ENCODE results near the gene TEX13D. TPM values are rescaled to one million over a fixed set of nuclear protein-coding genes. Genes with fewer than 3 reads are reported as not detected.

The TEX13D gene
- total and polyA plus RNA-seq, 9 of the 15 experiments (the other 6 are each of a cell fraction or from before 2014, with no cell fraction given) = 0.06 TPM; not detected in 8

DNA sequence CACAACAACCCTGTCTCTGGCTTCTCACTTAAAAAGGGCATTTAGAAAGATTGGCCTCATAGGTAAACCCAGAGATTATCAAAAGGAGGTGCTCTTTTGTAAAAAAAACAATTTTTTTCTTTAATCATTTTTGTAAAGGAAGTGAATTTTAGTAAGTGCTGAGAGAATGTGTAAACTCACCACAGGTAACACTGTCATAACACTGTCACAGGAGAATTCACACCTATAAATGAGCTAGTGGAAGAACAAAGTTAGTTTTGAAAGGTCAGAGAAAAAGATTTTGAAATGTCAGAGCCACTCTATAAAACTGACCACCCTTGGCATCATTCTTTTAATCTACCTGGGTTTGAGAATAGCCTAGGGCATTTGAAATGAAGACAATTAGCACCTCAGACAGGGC lies 10.6 kb downstream of the TEX13D start:
- peaks cover 14 to 31% of the 10 kb centered on the region in 2 experiments; a peak in 4 of 5 replicates for H3K4me1 ChIP-seq (replicated peaks in 1 of 2; ENCODE audit: control insufficient read depth in 2 of 2, insufficient read depth in 2 of 2, low read length in 2 of 2)
- H3K36me3 ChIP-seq (ENCODE audit: control insufficient read depth, insufficient read depth, low read length) = no peaks in the 10 kb centered on the region
- no peak for ATAC-seq
- H3K79me2 ChIP-seq (ENCODE audit: control insufficient read depth, insufficient read depth, low read length) = no peaks in the 10 kb centered on the region
- H3K27me3 ChIP-seq (ENCODE audit: control insufficient read depth in 2 of 2, insufficient read depth in 2 of 2, low read length in 2 of 2) = no peaks in the 10 kb centered on the region
- no TSS peak for BruUV-seq (replicated peaks)
- H3K4me3 ChIP-seq = no peak overlapping the region
- CTCF ChIA-PET (ENCODE audit: low intra/inter-chr PET ratio) = no interaction called here
- DNase-seq (ENCODE audit: extremely low read depth in 1 of 4, low spot score in 3 of 4) = no peak
- no peaks in the 10 kb centered on the region for H3K9me1 ChIP-seq (ENCODE audit: control insufficient read depth, insufficient read depth, low read length)
- no peaks in the 10 kb centered on the region for H4K20me1 ChIP-seq (replicated peaks; ENCODE audit: control insufficient read depth, insufficient read depth, low read length)
- intact Hi-C loops (cut with micrococcal nuclease) (no loop called here), in situ Hi-C loops (cut with MboI) (no loop called here)
- H3K4me2 ChIP-seq (ENCODE audit: insufficient read depth, low read length) = no peak overlapping the region
- no peaks in the 10 kb centered on the region for H3K9me3 ChIP-seq (replicated peaks; ENCODE audit: control insufficient read depth, insufficient read depth, low read depth, low read length)
- no peak overlapping the region for H3K27ac ChIP-seq (ENCODE audit: extremely low read depth, low read depth, low read length)
- POLR2A ChIA-PET = interaction anchor here (0.6 kb wide), 1 partner anchor 12 kb away, joined by 3 read pairs; no protein-coding TSS in a partner anchor
- TF ChIP-seq JUNB (CRISPR knock-in tag; conservative IDR thresholded peaks at IDR 0.05) (no peak), NRF1 (conservative IDR thresholded peaks at IDR 0.05 in 1 of 2, IDR thresholded peaks at IDR 0.05 in 1 of 2) (no peak), ZNF253 (CRISPR knock-in tag; conservative IDR thresholded peaks at IDR 0.05) (no peak), ETV6 (IDR thresholded peaks at IDR 0.05; ENCODE audit: borderline replicate concordance in 1 of 2, low read depth in 2 of 2, low read length in 1 of 2) (no peak), ETV6 (CRISPR knock-in tag; IDR thresholded peaks at IDR 0.05; ENCODE audit: borderline replicate concordance) (no peak)
- TF ChIP-seq, protein P1, sequence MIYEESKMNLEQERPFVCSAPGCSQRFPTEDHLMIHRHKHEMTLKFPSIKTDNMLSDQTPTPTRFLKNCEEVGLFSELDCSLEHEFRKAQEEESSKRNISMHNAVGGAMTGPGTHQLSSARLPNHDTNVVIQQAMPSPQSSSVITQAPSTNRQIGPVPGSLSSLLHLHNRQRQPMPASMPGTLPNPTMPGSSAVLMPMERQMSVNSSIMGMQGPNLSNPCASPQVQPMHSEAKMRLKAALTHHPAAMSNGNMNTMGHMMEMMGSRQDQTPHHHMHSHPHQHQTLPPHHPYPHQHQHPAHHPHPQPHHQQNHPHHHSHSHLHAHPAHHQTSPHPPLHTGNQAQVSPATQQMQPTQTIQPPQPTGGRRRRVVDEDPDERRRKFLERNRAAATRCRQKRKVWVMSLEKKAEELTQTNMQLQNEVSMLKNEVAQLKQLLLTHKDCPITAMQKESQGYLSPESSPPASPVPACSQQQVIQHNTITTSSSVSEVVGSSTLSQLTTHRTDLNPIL (CRISPR knock-in tag; IDR thresholded peaks at IDR 0.05) = no peak
- TF ChIP-seq, protein P2, sequence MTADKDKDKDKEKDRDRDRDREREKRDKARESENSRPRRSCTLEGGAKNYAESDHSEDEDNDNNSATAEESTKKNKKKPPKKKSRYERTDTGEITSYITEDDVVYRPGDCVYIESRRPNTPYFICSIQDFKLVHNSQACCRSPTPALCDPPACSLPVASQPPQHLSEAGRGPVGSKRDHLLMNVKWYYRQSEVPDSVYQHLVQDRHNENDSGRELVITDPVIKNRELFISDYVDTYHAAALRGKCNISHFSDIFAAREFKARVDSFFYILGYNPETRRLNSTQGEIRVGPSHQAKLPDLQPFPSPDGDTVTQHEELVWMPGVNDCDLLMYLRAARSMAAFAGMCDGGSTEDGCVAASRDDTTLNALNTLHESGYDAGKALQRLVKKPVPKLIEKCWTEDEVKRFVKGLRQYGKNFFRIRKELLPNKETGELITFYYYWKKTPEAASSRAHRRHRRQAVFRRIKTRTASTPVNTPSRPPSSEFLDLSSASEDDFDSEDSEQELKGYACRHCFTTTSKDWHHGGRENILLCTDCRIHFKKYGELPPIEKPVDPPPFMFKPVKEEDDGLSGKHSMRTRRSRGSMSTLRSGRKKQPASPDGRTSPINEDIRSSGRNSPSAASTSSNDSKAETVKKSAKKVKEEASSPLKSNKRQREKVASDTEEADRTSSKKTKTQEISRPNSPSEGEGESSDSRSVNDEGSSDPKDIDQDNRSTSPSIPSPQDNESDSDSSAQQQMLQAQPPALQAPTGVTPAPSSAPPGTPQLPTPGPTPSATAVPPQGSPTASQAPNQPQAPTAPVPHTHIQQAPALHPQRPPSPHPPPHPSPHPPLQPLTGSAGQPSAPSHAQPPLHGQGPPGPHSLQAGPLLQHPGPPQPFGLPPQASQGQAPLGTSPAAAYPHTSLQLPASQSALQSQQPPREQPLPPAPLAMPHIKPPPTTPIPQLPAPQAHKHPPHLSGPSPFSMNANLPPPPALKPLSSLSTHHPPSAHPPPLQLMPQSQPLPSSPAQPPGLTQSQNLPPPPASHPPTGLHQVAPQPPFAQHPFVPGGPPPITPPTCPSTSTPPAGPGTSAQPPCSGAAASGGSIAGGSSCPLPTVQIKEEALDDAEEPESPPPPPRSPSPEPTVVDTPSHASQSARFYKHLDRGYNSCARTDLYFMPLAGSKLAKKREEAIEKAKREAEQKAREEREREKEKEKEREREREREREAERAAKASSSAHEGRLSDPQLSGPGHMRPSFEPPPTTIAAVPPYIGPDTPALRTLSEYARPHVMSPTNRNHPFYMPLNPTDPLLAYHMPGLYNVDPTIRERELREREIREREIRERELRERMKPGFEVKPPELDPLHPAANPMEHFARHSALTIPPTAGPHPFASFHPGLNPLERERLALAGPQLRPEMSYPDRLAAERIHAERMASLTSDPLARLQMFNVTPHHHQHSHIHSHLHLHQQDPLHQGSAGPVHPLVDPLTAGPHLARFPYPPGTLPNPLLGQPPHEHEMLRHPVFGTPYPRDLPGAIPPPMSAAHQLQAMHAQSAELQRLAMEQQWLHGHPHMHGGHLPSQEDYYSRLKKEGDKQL (CRISPR knock-in tag; IDR thresholded peaks at IDR 0.05; ENCODE audit: borderline replicate concordance) = no peak
- no peak for FAIRE-seq
- no peak overlapping the region for H3K9ac ChIP-seq (ENCODE audit: insufficient read depth in 1 of 2, low read depth in 2 of 2, low read length in 2 of 2)
- H2AFZ ChIP-seq (ENCODE audit: low read depth, low read length) = no peak overlapping the region

All from K562 (cell line).